HG02938 (cell line): ENCODE measurements around the gene EXPH5.
"Not testable (repeated sequence)": the region's sequence is repeated elsewhere in the genome, so short reads cannot be mapped to it uniquely, and the experiment has no call there.

Experiments used
- ATAC-seq: cut with Tn5 transposase; IDR thresholded peaks from one replicate; pipeline ENCODE4 v1.9.1; 2021; ENCODE audit warnings: mild to moderate bottlenecking, moderate library complexity; ENCODE audit not compliant: unreplicated experiment

The EXPH5 gene

GRCh38 chr11:108593214-108593922 is at the start of gene EXPH5:
Gene EXPH5 (minus strand): TSS chr11:108593768. CDS start chr11:108593536, 232 bp downstream.
- peak; percentile 90 for ATAC-seq

DNA sequence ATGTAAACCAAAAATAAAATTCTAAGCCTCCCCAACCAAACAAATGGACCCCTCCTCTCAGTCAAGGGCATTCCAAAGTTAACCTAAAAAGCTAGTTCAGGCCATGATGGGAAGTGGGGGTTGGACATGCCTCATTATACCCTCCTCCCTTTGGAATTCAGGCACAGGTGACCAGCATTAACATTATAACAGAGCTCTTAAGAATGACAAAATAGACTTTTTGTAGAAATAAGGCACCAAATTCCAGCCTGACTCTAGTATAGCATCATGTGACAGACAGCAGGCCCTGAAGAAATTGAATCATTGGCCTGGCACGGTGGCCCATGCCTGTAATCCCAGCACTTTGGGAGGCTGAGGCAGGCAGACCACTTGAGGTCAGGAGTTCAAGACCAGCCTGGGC is 48.2 kb upstream of the EXPH5 start:
- ATAC-seq = not testable (repeated sequence)

- no peak for ATAC-seq
Observed at GRCh38 chr11:108639146-108639545, 45.6 kb upstream of the EXPH5 start.

DNA sequence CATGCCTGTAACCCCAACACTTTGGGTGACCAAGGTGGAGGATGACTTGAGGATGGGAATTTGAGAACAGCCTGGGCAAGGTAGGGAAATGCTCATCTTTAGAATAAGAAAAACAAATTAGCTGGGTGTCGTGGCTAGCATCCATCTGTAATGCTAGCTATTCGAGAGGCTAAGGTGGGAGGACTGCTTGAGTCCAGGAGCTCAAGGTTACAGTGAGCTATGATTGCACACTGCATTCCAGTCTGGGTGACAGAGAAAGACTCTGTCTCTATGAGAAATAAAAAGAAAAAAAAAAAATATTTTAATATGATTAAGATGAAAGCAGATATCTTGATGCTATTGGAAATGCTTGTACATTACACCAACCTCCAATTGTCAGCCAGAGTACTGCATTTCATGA is 42.7 kb upstream of the EXPH5 start:
- ATAC-seq = no peak

DNA sequence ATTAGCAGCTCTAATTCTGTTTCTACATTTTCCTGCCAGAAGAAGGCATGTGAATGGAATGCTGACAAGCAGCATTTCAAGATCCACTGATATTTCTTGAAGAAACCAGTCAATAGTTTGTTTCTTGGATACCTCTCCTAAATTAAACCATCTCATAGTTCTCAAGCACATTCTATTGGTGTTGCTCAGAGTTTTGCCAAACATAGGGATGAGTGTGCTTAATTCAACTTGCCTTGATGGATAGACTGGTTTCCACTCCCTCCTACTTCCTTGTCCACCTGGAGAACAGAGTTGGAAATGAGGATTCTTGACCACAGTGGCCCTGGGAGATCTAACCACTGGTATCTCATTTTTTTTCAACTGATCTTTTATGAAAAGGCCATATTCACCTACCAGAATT is 41.5 kb upstream of the EXPH5 start:
- ATAC-seq = no peak

- no peak for ATAC-seq
Observed at GRCh38 chr11:108632041-108632704, 38.6 kb upstream of the EXPH5 start.

GRCh38 chr11:108629274-108629673 is 35.7 kb upstream of the EXPH5 start:
- no peak for ATAC-seq

GRCh38 chr11:108628812-108629211 is 35.2 kb upstream of the EXPH5 start:
- no peak for ATAC-seq

- no peak for ATAC-seq
Observed at GRCh38 chr11:108628326-108628725, 34.8 kb upstream of the EXPH5 start.

DNA sequence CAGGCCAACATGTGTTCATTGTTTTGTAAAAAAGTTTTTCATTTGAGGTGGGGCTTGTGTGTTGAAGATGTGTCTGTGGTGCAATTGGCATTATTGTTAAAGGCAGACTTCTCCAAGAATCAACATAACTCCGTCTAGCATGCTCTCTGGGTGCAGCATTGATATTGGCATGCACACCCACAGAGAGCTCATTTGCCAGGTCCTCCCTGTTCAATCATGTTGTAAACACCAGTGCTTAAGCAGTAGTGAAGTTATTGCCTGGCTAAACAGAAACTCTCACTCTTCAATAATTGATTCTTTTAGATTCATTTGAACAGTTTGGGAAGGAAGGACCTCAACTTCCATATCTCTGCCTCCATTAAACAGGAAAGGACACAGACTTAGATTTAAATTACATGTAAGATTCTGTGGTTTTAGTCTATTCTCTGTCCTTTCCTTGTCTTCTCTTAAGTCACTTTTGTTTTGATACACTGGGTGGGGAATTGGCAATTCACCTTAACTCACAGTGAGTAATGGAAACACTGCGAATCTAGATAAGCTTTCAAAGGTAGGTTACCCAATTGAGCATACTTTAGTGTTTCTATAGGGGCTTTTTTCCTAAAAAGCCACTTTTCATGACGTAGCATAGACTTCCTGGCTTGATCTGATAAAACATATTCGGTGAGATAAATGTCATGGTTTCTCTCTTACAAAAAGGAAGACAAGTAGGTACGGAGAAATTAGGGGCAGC is 30.8 kb upstream of the EXPH5 start:
- no peak for ATAC-seq

- no peak for ATAC-seq
Observed at GRCh38 chr11:108622341-108622740, 28.8 kb upstream of the EXPH5 start.

DNA sequence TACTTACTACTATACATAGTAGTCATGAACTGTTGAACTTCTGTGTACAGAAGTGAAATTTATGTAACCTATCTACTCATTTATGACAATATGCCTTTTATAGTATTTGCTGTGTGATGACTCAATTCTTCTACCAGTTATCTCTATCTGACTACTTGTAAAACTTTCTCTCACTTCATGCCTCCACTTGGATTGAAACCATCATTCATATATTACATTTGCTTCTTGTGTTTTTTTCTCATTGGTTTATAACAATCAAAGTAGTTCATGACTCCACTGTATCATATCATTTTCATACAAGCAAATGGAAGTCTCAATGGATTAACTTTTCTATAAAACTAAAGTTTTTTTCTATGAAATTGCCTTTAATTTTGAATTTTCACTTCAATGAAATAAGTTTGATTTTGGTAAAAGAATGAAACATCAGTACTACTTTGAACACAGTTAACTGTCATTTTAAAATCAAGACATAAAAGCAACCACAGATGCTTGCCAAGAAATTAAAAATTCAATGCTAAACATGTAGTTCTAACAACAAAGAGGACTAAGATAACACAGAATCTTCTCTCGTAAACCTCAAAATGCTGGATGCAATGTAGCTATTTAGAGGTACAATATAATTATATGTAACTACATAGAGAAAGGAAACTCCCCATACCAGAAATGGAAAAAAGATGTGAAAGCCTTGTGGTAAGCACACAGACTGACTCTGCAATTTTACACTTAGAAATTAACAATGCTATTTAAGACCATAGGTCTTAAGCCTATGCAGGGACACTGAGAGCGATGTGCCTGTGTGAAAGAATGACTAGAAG is 27.6 kb upstream of the EXPH5 start:
- ATAC-seq = peak; percentile 90

GRCh38 chr11:108618529-108618928 is 25.0 kb upstream of the EXPH5 start:
- ATAC-seq = no peak

DNA sequence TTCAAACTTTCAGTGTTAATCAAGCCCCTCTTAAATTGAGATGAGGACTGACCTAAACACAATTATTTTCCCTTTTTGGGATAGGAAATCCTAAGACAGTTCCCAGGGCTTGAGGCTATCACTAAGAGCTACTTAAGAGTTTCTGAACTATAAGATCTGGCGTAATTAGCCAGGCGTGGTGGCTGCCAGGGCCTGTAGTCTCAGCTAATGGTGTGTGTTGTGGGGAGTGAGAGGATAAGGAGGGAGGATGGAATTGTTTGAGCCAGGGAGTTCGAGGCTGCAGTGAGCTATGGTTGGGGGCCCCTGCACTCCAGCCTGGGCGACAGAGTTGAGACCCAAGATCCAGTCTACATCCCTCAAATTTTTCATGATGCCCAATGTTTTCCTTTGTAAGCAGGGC is 23.5 kb upstream of the EXPH5 start:
- no peak for ATAC-seq

DNA sequence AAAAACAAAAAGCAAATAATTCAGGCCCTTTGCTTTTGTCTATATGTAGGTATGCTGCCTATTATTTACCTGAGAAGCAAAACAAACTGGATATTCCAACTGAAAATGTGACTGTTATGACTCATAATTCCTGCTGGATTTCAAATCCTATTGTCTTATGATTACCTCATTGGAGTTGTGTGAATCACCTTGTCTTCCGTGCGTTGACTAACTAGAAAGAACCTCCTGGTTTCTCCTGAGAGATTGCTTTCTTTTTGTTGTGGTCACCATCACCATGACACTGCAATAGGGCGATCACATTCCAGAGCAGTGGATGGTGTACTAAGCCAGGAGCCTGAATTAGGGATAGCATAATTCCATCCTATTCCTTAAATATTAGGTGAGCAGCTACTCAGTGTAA is 23.0 kb upstream of the EXPH5 start:
- no peak for ATAC-seq

- ATAC-seq = no peak
Observed at GRCh38 chr11:108614086-108614485, 20.5 kb upstream of the EXPH5 start.

DNA sequence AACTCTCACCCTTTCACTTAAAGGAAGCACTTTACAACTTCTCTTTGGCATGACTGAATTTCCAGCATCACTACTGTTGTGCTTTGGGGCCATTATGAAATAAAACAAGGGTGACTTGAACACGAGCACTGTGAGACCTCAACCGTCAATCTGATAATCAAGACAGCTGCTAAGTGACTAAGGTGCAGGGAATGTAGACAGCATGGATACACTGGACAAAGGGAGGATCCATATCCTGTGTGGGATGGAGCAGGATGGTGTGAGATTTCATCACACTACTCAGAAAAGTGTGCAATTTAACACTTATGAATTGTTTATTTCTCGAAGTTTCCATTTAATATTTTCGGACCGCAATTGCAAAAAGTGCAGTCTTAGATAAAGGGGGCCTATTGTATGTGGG is 16.1 kb upstream of the EXPH5 start:
- ATAC-seq = no peak

GRCh38 chr11:108608548-108608947 is 15.0 kb upstream of the EXPH5 start:
- no peak for ATAC-seq

GRCh38 chr11:108606495-108607160 is 13.1 kb upstream of the EXPH5 start:
- no peak for ATAC-seq

- no peak for ATAC-seq
Observed at GRCh38 chr11:108606070-108606469, 12.5 kb upstream of the EXPH5 start.

DNA sequence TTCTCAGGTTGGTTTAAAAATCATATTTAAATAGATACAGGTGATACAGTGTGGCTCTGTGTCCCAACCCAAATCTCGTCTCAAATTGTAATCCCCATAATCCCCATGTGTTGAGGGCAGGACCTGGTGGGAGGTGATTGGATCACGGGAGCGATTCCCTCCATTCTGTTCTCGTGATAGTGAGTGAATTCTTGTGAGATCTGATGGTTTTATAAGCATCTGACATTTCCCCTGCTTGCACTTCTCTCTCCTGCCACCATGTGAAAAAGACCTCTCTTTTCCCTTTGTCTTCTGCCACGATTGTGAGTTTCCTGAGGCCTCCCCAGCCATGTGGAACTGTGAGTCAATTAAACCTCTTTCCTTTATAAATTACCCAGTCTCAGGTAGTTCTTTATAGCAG is 9.2 kb upstream of the EXPH5 start:
- ATAC-seq = not testable (repeated sequence)
